GM12865 (cell line): ENCODE measurements around the gene TSTD2.

ENCODE experiments used
- DNase-seq: peaks from one replicate; pipeline ENCODE4 v3.0.0; 2010; ENCODE audit warnings: low read depth
- H3K4me3 ChIP-seq: 2 replicates; pipeline ENCODE4 v1.5.1; 2011; ENCODE audit warnings: mild to moderate bottlenecking, low read depth, low read length, control low read depth
- CTCF ChIP-seq: IDR thresholded peaks from 2 replicates; pipeline ENCODE4 v1.5.1; 2011; ENCODE audit warnings: low read length, control low read depth, low read depth, inconsistent platforms; ENCODE audit not compliant: insufficient read depth; ENCODE audit errors: missing control alignments

Gene TSTD2

GRCh38 chr9:97632985-97633858, at the start of gene TSTD2, which contains the start of gene NCBP1:
TSTD2 (minus strand) TSS chr9:97633368; CDS start chr9:97627562, 5,806 bp downstream.
NCBP1 (plus strand) TSS chr9:97633821; CDS start chr9:97633882, 61 bp downstream.
- peak; percentile 99 for DNase-seq
- TF ChIP-seq CTCF = no peak
- H3K4me3 ChIP-seq = peak within 1 kb of the TSS; percentile 100

GRCh38 chr9:97682242-97682641, 49.1 kb upstream of the TSTD2 start:
- no peak overlapping the region for H3K4me3 ChIP-seq
- no peak for TF ChIP-seq CTCF
- DNase-seq = no peak

GRCh38 chr9:97675655-97676054, 42.5 kb upstream of the TSTD2 start:
- no peak overlapping the region for H3K4me3 ChIP-seq

GRCh38 chr9:97673922-97674321, 40.8 kb upstream of the TSTD2 start:
- no peak overlapping the region for H3K4me3 ChIP-seq
- no peak for TF ChIP-seq CTCF
- DNase-seq = no peak

More at GRCh38 chr9:97675655-97676054, 42.5 kb upstream of the TSTD2 start:
- no peak for TF ChIP-seq CTCF
- DNase-seq = peak; percentile 17

GRCh38 chr9:97672403-97672802, 39.2 kb upstream of the TSTD2 start:
- no peak for TF ChIP-seq CTCF
- no peak overlapping the region for H3K4me3 ChIP-seq
- DNase-seq = no peak

GRCh38 chr9:97670586-97670985, 37.4 kb upstream of the TSTD2 start:
- no peak for TF ChIP-seq CTCF
- no peak for DNase-seq
- no peak overlapping the region for H3K4me3 ChIP-seq
